GM21447 (cell line): ENCODE results near the gene PPP2R5B.
"Not testable (repeated sequence)": the region's sequence is repeated elsewhere in the genome, so short reads cannot be mapped to it uniquely, and the experiment has no call there.

ENCODE experiments used
- ATAC-seq: cut with Tn5 transposase; IDR thresholded peaks from one replicate; pipeline ENCODE4 v1.9.1; 2021; ENCODE audit not compliant: unreplicated experiment

The PPP2R5B gene

GRCh38 chr11:64974124-64974523 is 49.6 kb downstream of the PPP2R5B start:
- ATAC-seq = no peak

- ATAC-seq = no peak
Observed at GRCh38 chr11:64976651-64977050, 52.2 kb downstream of the PPP2R5B start.

- not testable (repeated sequence) for ATAC-seq
Observed at GRCh38 chr11:64983339-64983738, 58.9 kb downstream of the PPP2R5B start.
